ENCODE results near the gene CYB561D1.
"Not testable (repeated sequence)": the region's sequence is repeated elsewhere in the genome, so short reads cannot be mapped to it uniquely, and the experiment has no call there.

CYB561D1 gene, protein sequence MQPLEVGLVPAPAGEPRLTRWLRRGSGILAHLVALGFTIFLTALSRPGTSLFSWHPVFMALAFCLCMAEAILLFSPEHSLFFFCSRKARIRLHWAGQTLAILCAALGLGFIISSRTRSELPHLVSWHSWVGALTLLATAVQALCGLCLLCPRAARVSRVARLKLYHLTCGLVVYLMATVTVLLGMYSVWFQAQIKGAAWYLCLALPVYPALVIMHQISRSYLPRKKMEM

DNA sequence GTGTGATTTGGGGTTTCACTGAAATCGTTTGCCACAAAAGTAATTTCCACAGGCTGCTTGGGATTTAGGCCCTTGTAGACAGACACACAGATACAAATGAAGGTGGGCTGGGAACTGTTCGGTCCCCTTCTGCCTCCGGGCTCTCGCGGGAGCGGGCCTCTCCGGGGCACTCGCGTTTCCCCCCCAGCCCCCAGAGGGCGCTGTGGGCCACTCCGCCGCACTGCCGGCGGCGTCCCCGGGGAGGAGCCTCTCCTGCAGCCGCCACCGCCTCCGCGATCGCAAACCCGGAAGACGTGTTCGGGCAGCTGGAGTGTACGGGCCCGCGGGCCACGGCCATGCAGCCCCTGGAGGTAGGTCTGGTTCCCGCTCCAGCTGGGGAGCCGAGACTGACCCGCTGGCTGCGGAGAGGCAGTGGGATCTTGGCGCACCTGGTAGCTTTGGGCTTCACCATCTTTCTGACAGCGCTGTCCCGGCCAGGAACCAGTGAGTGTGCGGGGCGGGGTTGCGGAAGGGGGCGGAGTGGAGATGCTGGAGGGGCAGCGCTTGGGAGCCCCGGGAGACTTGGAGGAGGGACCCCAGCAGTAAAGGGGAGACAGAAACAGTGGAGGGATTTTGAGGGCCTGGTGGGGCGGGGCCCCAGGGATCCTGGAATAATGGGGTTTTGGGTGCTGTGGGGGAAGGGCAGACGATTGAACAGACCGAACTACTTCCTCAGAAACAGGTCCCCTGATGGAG lies at the start of gene CYB561D1:
CYB561D1 (plus strand) TSS at position 290 of the 735 bp plus-strand sequence; CDS start at position 336, 46 bp downstream.
- DNase-seq (ENCODE audit: low read depth in 2 of 2), result peak; percentile 81 to 86

DNA sequence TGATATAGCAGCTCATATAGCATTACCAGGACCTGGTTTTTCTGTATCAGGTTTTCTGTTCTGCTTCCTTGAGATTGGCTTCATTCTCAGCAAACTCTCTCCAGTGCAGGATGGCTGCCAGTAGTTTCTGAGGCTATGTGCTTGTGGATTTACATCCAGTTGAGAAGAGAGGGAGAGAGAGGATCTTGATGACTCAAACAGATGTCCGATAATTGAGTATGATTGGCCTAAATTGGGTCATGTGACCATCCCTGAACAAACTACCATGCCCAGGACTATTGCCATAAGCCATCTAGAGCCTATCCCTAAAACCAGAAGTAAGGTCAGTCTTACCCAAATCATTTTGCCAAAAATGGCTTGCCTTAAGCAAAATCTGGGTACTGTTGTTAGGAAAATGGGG lies 49.5 kb upstream of the CYB561D1 start:
- no peak for DNase-seq (ENCODE audit: low read depth in 2 of 2)

DNA sequence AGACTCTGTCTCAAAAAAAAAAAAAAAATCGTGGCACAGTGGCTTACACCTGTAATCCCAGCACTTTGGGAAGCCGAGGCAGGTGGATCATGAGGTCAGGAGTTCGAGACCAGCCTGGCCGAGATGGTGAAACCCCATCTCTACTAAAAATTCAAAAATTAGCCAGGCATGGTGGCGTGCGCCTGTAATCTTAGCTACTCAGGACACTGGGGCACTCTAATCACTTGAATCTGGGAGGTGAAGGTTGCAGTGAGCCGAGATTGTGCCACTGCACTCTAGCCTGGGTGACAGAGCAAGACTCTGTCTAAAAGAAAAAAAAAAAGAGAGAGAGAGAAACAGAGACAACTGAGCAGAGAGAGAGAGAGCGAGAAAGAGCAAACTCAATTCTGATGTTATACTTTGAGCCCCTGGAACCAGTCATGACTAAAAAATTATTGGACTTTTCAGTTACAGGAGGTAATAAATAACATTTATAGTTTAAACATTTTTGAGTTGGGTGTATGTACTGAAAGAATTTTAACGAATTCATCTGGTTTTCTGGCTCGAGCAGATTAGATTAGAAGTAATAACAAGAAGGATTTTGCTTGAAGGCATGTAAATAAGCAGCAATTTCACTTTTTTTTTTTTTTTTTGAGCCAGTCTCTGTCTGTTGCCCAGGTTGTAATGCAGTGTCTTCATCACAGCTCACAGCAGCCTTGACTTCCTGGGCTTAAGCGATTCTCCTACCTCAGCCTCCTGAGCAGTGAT lies 47.8 kb upstream of the CYB561D1 start:
- not testable (repeated sequence) for DNase-seq (ENCODE audit: low read depth in 2 of 2)

DNA sequence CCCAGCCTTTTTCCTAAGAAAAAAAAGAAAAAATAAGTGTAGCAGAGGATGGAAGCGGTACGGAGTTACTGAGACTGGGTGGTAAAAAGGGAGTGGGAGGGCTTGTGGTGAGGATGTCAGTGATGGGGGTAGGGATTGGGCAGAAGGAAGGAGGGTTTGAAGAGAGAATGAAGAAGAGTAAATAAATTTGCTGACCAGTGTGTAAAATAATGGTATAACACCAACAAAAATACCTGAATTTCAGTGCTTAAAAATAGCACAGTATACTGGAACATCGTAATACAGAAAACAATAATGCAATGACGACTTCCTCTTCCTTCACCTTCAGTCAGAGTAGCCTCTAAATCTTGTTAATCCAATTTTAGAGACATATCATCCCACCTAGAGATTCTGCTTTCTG lies 46.4 kb upstream of the CYB561D1 start:
- DNase-seq (ENCODE audit: low read depth in 2 of 2), result no peak

GRCh38 chr1:109454497-109455133 lies 39.3 kb upstream of the CYB561D1 start:
- no peak for DNase-seq (ENCODE audit: low read depth in 2 of 2)

GRCh38 chr1:109457819-109458218 lies 36.1 kb upstream of the CYB561D1 start:
- DNase-seq (ENCODE audit: low read depth in 2 of 2), result no peak

DNA sequence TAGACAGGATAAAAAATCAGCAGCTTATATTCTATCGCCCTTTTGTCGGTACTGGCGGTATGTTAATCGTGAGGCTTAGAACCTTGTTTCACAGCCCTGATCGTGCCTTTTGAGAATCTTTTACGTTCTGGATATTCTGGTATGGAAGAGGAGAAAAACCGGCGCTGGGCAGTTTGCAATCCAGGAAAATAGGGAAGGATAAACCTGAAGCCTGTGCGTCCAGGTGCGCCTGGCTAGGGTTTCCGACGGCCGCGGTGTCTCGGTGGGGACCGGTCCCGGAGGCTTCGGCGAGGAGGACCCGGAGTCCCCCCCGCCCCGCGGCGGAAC lies 27.8 kb upstream of the CYB561D1 start:
- no peak for DNase-seq (ENCODE audit: low read depth in 2 of 2)

DNA sequence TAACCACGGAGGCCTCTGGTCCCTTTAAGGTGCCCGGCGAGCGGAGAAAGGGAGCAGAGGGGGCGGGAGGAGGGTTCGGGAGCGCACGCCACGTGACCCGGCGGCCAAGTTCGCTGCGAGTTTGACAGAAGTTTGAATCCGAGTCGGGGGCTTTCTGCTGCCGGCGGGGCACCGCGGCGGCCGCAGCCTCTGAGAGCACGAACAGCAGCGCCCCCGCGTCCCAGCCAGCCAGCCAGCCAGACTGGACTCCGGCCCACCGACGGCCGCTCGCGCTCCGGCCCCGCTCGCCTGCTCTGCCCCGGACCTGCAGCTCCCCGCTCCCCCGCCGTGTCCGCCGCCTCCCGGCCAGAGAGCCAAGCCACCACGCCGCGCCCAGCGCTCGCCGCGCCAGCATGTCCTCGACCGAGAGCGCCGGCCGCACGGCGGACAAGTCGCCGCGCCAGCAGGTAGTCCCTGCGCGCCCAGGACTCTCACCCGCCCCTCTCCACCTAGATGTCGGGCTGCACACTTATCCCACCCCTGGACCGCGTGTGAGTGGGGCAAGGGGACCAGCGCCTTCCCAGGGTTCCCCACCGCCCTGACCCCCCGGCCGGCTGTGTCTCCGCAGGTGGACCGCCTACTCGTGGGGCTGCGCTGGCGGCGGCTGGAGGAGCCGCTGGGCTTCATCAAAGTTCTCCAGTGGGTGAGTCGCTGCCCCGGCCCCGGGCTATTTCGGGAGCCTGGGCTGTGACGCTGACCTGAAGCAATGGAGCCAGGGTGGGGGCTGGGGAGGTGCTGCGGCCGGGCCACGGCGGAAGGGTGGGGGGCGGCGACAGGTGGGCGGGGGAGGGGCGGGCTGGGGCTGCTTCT lies 27.2 kb upstream of the CYB561D1 start, which contains the start of gene SYPL2:
SYPL2 (plus strand) TSS at position 95 of the 849 bp plus-strand sequence; CDS start at position 393, 298 bp downstream.
- no peak for DNase-seq (ENCODE audit: low read depth in 2 of 2)

- DNase-seq (ENCODE audit: low read depth in 2 of 2), result no peak
Observed at GRCh38 chr1:109467301-109467777, 26.6 kb upstream of the CYB561D1 start.

- DNase-seq (ENCODE audit: low read depth in 2 of 2), result no peak
Observed at GRCh38 chr1:109468061-109468460, 25.8 kb upstream of the CYB561D1 start.

DNA sequence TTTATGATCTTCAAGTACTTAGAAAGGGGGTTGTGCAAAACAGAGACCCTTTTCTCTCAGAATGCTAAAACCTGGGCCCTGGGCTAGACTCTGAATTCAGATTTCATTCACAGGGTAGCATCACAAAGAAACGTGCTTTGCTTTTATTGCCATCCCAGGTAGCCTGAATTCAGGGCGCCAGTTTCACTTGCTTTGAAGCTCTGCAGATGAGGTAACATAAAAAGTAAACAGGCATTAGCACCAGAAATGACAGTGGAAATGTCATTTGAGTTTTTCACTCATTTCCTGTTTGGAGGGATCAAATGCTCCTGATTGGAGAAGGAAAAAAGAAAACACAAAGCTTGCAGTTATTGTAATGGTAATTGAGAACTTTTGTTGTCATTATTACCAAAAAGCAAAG lies 25.0 kb upstream of the CYB561D1 start:
- DNase-seq (ENCODE audit: low read depth in 2 of 2), result no peak

- DNase-seq (ENCODE audit: low read depth in 2 of 2), result no peak
Observed at GRCh38 chr1:109470245-109470644, 23.6 kb upstream of the CYB561D1 start.

GRCh38 chr1:109472779-109473178 lies 21.1 kb upstream of the CYB561D1 start:
- DNase-seq (ENCODE audit: low read depth in 2 of 2), result no peak

GRCh38 chr1:109473284-109474057 lies 20.4 kb upstream of the CYB561D1 start:
- DNase-seq (ENCODE audit: low read depth in 2 of 2), result not testable (repeated sequence)

DNA sequence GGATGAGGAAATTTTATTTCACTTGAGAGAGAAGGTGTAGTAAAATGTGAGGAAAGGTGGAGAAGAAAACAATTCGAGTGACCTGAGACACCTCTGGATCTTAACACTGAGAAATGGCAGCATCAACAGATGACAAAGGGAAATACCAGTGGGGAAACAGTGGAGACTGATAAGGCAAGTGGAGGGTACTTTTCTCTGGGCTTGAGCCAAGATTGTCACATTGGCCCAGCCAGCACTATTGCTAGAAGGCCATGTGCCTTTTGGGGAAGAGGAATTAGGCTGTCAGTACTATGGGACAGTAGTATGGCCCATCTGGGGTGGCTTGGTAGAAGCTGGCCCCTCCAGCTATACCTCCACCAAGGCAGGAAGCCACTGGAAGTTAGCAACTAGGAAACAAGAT lies 19.2 kb upstream of the CYB561D1 start:
- DNase-seq (ENCODE audit: low read depth in 2 of 2), result no peak

- DNase-seq (ENCODE audit: low read depth in 2 of 2), result no peak
Observed at GRCh38 chr1:109475261-109475660, 18.6 kb upstream of the CYB561D1 start.

DNA sequence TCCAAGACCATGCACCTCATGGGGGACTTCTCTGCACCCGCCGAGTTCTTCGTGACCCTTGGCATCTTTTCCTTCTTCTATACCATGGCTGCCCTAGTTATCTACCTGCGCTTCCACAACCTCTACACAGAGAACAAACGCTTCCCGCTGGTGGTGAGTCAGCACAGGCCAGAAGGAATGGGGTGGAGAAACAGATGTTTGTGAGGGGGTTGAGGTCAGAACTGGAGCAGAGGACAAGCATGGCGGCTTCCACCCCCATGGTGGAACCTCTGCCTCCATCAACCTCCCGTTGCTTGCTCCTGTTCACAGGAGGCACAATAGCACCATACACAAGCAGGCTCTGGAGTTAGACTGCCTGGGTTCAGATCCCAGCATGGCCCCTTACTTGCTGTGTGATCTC lies 17.1 kb upstream of the CYB561D1 start:
- no peak for DNase-seq (ENCODE audit: low read depth in 2 of 2)

GRCh38 chr1:109477821-109478220 lies 16.1 kb upstream of the CYB561D1 start:
- no peak for DNase-seq (ENCODE audit: low read depth in 2 of 2)

GRCh38 chr1:109478806-109479205 lies 15.1 kb upstream of the CYB561D1 start:
- no peak for DNase-seq (ENCODE audit: low read depth in 2 of 2)

GRCh38 chr1:109479311-109479710 lies 14.6 kb upstream of the CYB561D1 start:
- no peak for DNase-seq (ENCODE audit: low read depth in 2 of 2)

Measured in stimulated activated CD4-positive, alpha-beta T cell treated with anti-CD3 and anti-CD28 coated beads, Interleukin-12 subunit alpha, Interleukin-12 subunit beta, amount 100 ng/mL, for 24 hours (primary cell).